Neural cell (in vitro differentiated cells): Measurements from ENCODE around the gene SERPINB6.

Experiments used
- TAF1 ChIP-seq: IDR thresholded peaks from 2 replicates; pipeline ENCODE4 v1.6.1; 2012; ENCODE audit warnings: low read depth
- TF ChIP-seq, protein P1 (sequence below): fragments of 450-650 bp; IDR thresholded peaks from 2 replicates; pipeline ENCODE4 v1.5.1; 2014; ENCODE audit warnings: antibody characterized with exemption, mild to moderate bottlenecking, moderate library complexity; ENCODE audit not compliant: poor library complexity, severe bottlenecking

DNA sequence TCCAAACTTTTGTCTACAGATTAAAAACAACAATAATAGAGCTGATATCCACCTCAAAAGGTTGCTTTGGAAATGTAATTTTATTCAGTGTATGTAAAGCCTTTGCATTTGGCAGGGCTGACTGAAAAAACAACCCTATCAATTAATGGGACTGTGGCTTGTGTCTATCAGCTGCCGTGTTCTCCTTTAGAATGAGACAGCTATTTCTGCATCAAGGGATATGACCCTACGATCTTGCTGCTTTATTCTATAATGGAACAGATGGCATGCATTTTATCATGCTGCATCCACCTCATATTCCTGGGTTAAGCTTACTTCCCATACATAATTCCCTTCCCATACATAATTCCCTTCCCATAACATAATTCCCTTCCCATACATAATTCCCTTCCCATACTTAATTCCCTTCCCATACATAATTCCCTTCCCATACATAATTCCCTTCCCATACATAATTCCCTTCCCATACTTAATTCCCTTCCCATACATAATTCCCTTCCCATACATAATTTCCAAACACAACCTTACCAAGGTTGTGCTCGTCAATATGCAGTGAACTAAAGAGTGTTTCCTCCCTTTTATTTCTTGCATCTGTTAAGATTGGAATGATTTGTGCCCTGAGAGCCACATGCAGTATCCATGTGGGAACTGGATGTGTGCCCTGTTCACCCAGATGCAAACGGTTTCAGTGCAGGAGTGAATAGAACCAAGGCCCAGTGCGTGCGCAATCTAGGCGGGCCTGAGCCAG lies 26.8 kb downstream of the SERPINB6 start:
- TF ChIP-seq TAF1, result no peak
- TF ChIP-seq, protein P1, sequence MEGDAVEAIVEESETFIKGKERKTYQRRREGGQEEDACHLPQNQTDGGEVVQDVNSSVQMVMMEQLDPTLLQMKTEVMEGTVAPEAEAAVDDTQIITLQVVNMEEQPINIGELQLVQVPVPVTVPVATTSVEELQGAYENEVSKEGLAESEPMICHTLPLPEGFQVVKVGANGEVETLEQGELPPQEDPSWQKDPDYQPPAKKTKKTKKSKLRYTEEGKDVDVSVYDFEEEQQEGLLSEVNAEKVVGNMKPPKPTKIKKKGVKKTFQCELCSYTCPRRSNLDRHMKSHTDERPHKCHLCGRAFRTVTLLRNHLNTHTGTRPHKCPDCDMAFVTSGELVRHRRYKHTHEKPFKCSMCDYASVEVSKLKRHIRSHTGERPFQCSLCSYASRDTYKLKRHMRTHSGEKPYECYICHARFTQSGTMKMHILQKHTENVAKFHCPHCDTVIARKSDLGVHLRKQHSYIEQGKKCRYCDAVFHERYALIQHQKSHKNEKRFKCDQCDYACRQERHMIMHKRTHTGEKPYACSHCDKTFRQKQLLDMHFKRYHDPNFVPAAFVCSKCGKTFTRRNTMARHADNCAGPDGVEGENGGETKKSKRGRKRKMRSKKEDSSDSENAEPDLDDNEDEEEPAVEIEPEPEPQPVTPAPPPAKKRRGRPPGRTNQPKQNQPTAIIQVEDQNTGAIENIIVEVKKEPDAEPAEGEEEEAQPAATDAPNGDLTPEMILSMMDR, result no peak
